Measurements from ENCODE around the gene MAOB. TPM values are rescaled to one million over a fixed set of nuclear protein-coding genes. Genes with fewer than 3 reads are reported as not detected.

MAOB gene
- total and polyA plus RNA-seq, 7 donors: 5.2 to 65.4 (median 23.2) TPM

DNA sequence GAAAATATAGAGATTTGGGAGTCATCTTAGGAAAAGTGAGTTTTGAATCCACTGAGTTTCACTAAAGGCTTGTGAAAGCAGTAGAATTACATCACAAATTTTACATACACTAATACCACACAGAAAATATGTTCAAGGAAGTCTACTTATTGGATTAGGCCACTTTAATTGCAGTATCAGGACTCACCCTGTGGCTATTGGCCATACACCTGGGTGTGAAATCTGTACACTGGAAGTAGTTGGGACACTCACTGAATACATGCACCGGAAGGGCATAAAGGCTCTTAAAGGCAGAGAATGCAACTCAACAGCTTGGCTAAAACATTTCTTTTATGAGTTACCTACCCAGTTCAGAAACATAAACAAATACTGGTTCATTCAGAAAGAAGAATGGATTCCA is 19.8 kb downstream of the MAOB start:
- H3K9me3 ChIP-seq: no peaks in the 10 kb centered on the region
- H3K4me3 ChIP-seq: no peak overlapping the region
- DNase-seq: no peak
- peak overlapping the region in 2 of 4 donors; percentile 16 to 20 for H3K27ac ChIP-seq
- no peaks in the 10 kb centered on the region for H3K36me3 ChIP-seq
- TF ChIP-seq EP300 (IDR thresholded peaks at IDR 0.05): no peak
- no peak for TF ChIP-seq POLR2A (IDR thresholded peaks at IDR 0.05)
- no peak for TF ChIP-seq POLR2AphosphoS5 (IDR thresholded peaks at IDR 0.05)
- TF ChIP-seq, protein P1, sequence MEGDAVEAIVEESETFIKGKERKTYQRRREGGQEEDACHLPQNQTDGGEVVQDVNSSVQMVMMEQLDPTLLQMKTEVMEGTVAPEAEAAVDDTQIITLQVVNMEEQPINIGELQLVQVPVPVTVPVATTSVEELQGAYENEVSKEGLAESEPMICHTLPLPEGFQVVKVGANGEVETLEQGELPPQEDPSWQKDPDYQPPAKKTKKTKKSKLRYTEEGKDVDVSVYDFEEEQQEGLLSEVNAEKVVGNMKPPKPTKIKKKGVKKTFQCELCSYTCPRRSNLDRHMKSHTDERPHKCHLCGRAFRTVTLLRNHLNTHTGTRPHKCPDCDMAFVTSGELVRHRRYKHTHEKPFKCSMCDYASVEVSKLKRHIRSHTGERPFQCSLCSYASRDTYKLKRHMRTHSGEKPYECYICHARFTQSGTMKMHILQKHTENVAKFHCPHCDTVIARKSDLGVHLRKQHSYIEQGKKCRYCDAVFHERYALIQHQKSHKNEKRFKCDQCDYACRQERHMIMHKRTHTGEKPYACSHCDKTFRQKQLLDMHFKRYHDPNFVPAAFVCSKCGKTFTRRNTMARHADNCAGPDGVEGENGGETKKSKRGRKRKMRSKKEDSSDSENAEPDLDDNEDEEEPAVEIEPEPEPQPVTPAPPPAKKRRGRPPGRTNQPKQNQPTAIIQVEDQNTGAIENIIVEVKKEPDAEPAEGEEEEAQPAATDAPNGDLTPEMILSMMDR (IDR thresholded peaks at IDR 0.05): no peak
- intact Hi-C loops (cut with DNase I): no loop called here
- H3K27me3 ChIP-seq: no peaks in the 10 kb centered on the region
- peaks cover 0 to 8% (median 0%) of the 10 kb centered on the region in 4 donors for H3K4me1 ChIP-seq
- WGBS, 2 donors: 96 to 97% methylated on average over 1 of the region's 1 CpG

DNA sequence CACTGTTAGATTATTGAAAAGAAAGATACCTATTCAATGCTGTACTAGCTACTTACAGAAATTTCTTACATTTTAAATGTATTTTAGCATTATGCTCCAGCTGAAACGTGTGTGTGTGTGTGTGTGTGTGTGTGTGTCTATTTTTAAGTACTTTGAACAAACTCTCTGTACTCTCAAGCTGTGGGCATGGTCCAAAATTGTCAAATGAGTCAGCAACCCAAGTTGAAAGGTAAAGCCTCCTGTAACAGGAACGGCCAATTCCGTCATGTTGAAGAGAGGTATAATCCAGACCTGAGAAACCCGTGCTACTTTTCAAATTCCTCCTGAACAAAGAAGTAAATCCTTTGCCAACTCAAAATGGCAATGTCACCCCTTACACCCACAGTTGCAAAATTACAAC is 20.5 kb downstream of the MAOB start:
- no peak for TF ChIP-seq POLR2AphosphoS5 (IDR thresholded peaks at IDR 0.05)
- TF ChIP-seq EP300 (IDR thresholded peaks at IDR 0.05): no peak
- TF ChIP-seq POLR2A (IDR thresholded peaks at IDR 0.05): no peak
- TF ChIP-seq, protein P1 (IDR thresholded peaks at IDR 0.05): no peak
- Histone ChIP-seq H3K36me3 (no peaks in the 10 kb centered on the region), H3K27ac (peak overlapping the region in 2 of 4 donors; percentile 16 to 20), H3K4me1 (peaks cover 0 to 8% (median 0%) of the 10 kb centered on the region in 4 donors), H3K9me3 (no peaks in the 10 kb centered on the region), H3K27me3 (no peaks in the 10 kb centered on the region), H3K4me3 (no peak overlapping the region)
- intact Hi-C loops (cut with DNase I): no loop called here
- DNase-seq: no peak
- WGBS, 2 donors: 55 to 69% methylated on average over 4 of the region's 4 CpGs

- Histone ChIP-seq H3K27me3 (no peaks in the 10 kb centered on the region), H3K4me1 (peaks cover 0 to 8% (median 0%) of the 10 kb centered on the region in 4 donors), H3K4me3 (no peak overlapping the region), H3K36me3 (no peaks in the 10 kb centered on the region), H3K9me3 (no peaks in the 10 kb centered on the region), H3K27ac (peak overlapping the region in 1 of 4 donors; percentile 1)
- WGBS, 2 donors: 34 to 62% methylated on average over 8 of the region's 8 CpGs
- intact Hi-C loops (cut with DNase I): no loop called here
- TF ChIP-seq POLR2AphosphoS5 (IDR thresholded peaks at IDR 0.05) (no peak), EP300 (IDR thresholded peaks at IDR 0.05) (no peak), POLR2A (IDR thresholded peaks at IDR 0.05) (no peak)
- TF ChIP-seq, protein P1 (IDR thresholded peaks at IDR 0.05): no peak
- no peak for DNase-seq
These were observed 21.4 kb downstream of the MAOB start for GRCh38 chrX:43860646-43861370.

DNA sequence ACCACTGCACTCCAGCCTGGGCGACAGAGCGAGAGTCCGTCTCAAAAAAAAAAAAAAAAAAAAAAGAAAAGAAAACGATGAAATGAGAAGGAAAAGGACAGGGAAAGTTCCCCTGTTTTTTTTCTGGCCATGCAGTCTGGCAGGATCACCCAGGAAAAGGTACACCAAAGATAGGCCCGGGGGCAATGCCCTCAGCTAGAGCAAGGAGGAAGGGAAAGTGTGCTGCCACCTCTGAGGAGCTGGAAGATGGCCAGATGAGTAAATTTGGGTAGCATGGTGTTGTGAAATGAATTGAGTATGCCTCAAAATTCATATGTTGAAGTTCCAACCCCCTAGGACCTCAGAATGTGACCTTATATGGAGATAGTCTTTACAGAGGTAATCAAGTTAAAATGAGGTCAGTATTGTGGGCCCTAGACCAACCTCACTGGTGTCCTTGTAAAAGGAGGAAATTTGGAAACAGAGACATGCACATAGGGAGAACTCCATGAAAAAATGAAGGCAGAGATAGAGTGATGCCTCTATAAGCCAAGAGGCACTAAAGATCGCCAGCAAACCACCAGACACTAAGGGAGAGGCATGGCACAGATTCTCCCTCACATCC is 28.9 kb downstream of the MAOB start:
- Histone ChIP-seq H3K9me3 (no peaks in the 10 kb centered on the region), H3K27me3 (no peaks in the 10 kb centered on the region), H3K4me1 (peaks cover 0 to 7% (median 2%) of the 10 kb centered on the region in 4 donors), H3K27ac (no peak overlapping the region), H3K4me3 (no peak overlapping the region), H3K36me3 (no peaks in the 10 kb centered on the region)
- WGBS, 2 donors: 89 to 96% methylated on average over 6 of the region's 6 CpGs
- no peak for DNase-seq
- TF ChIP-seq POLR2A (IDR thresholded peaks at IDR 0.05) (no peak), EP300 (IDR thresholded peaks at IDR 0.05) (no peak), POLR2AphosphoS5 (IDR thresholded peaks at IDR 0.05) (no peak)
- TF ChIP-seq, protein P1 (IDR thresholded peaks at IDR 0.05): no peak
- intact Hi-C loops (cut with DNase I): no loop called here
